Keratinocyte (primary cell): ENCODE data around the gene P2RY8.

Source experiments
- CTCF ChIP-seq, 3 experiments: IDR thresholded peaks in 1 of 3; conservative IDR thresholded peaks in 1 of 3; optimal IDR thresholded peaks in 1 of 3; 2 replicates in 2 of 3; 3 replicates in 1 of 3; pipeline versions ENCODE3 to v1.5.1; 2011; ENCODE audit warnings: low read length in 3 of 3, mild to moderate bottlenecking in 3 of 3, moderate library complexity in 2 of 3, control low read depth in 1 of 3, inconsistent platforms in 1 of 3; ENCODE audit not compliant: insufficient read depth in 2 of 3; ENCODE audit errors: extremely low read depth in 1 of 3
- EZH2 ChIP-seq: IDR thresholded peaks from one replicate; pipeline ENCODE4 v1.6.1; 2012; ENCODE audit warnings: inconsistent platforms, mild to moderate bottlenecking, low read length, moderate library complexity

DNA sequence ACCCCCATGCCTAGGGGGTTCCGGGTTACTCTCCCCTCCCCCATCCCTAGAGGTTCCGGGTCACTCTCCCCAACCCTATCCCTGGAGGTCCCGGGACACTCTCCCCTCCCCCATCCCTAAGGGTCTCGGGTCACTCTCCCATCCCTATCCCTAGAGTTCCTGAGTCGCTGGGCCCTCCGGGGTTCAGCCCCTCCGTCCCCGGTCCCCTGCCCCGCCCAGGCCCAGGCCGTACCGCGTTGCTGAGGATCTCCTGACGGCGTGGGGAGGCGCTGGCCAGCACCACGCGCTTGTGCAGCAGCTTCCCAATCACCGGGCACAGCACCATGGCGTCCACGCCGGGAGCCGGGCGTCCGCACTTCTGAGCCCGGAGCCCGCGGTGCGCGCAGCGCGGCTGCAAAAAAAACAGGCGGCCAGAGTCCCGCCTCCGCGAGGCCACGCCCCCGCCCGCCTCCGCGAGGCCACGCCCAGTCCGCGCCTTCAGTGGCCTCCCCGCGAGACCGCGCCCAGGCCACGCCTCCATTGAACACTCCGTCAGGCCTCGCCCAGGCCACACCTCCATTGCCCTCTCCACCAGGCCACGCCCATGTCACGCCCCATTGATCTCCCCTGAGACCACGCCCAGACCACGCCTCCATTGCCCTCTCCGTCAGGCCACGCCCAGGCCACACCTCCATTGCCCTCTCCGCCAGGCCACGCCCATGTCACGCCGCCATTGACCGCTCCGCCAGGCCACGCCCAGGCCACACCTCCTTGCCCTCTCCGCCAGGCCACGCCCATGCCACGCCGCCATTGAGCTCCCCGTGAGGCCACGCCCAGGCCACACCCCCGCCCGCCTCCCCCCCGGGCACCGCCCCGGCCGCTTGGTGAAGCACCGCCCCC lies 84.2 kb downstream of the P2RY8 start, which contains the start of gene ASMTL:
- TF ChIP-seq CTCF (optimal IDR thresholded peaks at IDR 0.05 in 1 of 3, IDR thresholded peaks at IDR 0.05 in 1 of 3, conservative IDR thresholded peaks at IDR 0.05 in 1 of 3; ENCODE audit: extremely low read depth in 1 of 3, insufficient read depth in 2 of 3, low read length in 3 of 3): no peak
- TF ChIP-seq EZH2: no peak
